ENCODE data around the gene ACTC1.
"Not testable (repeated sequence)": the region's sequence is repeated elsewhere in the genome, so short reads cannot be mapped to it uniquely, and the experiment has no call there.

Gene ACTC1

DNA sequence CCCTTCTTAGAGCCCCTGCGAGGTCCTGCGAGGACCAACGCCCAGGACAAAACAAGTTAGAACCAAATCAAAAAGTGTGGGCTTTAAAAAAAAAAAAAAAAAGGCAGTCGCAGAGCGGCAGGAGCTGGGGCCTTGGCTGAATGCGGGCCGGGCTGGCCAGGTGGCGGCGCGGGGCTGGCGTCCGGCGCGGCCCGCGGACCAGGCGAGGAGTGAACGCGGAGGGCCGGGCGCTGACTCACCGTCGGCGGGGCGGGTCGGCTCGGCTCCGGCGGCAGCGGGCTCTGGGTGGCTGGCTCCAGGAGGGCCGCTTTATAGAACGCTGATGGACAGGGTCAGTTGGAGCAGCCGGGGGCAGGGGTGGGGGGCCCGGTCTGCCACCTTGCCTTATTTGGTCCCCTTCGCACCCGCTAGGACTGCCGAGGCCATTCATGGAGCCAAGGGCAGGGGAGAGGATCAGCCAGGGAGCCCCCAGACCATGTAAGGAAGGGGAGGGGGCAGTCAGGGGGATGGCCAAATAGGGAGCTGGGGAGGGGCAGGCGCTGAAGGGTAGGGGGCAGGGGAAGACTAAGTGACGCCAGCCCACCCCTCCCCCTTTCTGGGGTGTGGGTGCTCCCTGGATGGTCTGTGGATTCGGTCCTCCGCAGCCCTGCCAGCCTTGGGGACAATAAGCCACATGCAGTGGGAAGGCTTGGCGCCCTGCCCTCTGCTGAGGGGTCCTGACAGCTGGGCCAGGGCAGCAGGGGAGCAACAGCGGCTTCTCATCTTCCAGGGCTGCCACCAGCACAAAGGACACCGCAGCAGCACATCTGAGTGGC is at the start of gene ACTC1:
TSS of gene ACTC1 (minus strand) at position 283 of the 815 bp plus-strand sequence. CDS start 741 bp downstream, outside the sequence.
- no peak for DNase-seq (ENCODE audit: extremely low read depth in 1 of 2, low read depth in 1 of 2)

DNA sequence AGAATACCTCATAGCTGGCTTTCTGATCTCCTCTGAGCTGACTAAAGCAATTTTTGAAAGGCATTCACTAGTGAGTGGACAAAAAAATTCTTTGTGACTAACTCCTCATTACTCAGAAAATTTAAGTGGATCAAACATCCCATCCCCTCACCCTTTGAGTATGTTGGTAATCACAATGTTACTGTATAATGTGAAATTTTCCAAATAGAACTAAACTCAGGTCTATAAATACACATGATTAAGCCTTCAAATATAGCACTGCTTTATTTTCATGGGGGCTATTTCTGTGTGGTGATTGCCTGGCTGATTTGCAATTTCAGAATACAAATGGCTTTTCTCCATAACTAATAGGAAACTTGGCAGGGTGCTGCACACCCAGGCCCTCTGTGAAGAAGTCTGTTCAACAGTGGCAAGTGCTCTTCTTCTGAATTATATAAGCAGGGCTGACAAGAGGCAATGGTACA is 45.9 kb upstream of the ACTC1 start:
- no peak for DNase-seq (ENCODE audit: extremely low read depth in 1 of 2, low read depth in 1 of 2)

DNA sequence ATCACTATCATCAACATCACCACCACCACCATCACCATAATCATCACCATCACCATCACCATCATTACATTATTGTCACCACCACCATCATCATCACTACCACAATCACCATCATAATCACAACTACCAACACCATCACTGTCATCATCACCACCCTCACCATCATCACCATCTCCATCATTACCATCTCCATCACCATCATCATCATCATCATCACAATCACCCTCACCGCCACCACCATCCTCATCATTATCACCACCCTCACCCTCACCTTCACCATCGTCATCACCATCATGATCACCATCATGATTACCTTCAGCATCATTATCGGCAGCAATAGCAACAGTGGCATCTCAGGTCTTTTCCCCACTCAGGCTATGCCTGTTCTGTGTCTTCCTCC is 42.9 kb upstream of the ACTC1 start:
- DNase-seq (ENCODE audit: extremely low read depth in 1 of 2, low read depth in 1 of 2), result no peak

DNA sequence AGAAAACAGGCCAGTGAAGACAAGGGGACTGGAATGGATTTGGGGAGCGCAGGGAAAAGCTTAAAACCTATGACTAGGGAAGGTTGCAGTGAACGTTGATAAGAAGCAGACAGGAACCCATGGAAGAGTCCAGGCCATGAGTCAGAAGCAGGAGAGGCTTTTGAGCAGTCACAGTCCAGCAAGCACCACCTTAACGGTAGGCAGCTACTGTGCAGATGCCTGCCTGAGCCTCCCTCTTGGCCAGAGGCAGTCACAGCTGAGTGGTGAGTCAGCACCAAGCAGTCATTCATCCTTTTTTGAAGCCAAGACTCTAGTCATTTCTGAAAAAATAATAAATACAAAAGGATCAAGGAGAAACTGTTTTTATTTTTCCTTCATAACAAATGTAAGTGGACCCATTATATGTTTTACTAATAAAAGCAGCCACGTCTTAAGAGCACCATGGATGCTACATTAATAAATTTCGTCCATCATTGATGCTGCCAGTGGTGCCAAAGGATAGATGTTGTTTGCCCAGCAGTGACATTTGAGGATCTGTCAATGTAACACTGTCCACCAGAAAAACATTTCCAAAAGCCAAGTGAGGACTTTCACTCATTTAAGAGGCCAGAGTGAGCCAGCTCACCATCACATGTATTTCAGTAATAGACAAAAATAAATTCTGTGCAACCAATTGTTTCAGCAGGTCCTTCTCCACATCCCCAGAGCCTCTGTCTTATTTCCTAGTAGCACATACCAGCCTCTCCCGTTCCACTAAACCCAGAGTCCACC is 42.1 kb upstream of the ACTC1 start:
- DNase-seq (ENCODE audit: extremely low read depth in 1 of 2, low read depth in 1 of 2), result no peak

DNA sequence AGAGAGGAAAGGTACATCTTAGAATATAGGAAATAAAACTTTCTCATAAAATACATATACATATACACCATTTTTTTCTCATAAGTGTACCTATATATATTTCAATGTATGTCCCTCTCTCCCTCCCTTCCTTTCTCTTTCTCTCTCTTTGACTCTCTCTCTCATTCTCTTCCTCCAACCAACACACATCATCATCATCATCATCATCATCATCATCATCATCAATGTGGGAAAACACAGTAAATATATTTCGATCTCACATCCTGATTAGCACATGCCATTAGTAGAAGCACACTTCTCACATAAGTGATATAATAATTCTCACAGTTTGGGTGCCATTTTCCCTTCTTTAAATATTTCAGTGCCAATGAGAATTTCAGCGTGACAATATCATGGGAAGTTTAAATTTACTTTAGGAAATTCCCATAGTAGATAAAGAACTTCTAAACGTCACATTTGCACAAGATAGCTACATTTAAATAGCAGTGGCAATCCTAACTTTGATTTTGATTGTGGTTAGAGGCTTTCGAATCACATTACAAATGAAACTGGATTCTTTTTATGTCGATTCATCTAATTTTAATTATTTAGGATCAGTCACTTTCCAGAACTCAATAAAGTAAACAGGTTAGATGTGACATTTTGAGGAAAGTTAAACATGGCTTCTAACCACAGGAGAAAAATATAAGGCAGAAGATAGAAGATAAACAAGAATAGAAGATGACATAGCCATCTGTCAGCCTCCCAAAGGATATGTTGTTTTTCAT is 33.0 kb upstream of the ACTC1 start:
- no peak for DNase-seq (ENCODE audit: extremely low read depth in 1 of 2, low read depth in 1 of 2)

DNA sequence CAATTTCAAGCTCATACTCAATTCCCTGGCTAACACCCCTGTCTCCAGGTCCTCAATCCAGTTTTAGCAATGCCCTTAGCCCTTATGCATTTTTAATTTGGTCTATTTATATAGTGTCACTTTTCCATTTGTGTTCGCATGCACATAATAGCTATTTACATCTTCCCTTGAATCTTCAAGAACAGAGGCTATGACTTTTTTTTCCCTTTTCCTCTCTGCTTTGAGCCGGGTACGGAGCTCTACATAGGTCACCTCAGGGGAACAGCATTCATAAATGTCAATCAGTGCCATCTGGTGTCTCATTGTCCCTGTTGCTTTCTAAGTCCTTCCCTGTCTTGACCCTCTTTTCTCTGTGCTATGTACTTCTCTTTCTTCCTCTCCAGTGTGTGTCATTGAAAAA is 26.5 kb upstream of the ACTC1 start:
- no peak for DNase-seq (ENCODE audit: extremely low read depth in 1 of 2, low read depth in 1 of 2)

DNA sequence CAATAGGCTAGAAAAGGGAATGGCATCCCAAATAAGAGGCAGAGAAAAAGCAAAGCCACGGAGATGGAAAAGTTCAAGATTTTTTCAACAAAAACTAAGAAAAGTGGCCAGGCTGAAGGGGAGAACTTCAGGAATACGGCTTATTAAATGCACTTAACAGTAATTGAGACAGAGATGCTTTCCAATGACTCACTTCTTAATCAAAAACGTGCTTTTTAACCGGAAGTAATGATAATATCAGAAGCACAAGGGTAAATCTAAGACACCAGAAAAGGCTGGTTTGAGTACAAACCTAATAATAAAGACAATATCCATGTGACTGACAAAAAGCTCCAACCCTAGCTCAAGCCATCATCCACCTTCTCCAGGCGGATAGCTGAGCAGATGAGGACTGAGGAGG is 24.8 kb upstream of the ACTC1 start:
- DNase-seq (ENCODE audit: extremely low read depth in 1 of 2, low read depth in 1 of 2), result no peak

DNA sequence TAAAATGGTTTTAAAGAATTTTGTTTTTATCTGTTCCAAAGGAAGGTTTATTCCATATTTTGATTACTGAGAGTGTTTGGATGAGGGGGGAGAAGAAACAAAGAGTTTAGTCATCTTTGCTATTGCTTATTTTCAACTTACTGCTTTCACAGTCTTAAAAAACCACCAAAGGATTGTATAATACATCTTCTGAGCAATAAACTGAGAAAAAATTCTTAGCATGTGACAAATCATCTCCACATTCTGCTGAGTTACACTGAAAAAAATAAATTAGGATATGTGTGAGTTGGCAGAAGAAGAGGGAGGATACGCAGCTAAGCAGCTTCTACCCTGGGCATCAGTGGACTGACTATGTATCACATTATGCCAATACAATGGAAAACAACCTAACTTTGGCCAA is 23.2 kb upstream of the ACTC1 start:
- DNase-seq (ENCODE audit: extremely low read depth in 1 of 2, low read depth in 1 of 2), result no peak

DNA sequence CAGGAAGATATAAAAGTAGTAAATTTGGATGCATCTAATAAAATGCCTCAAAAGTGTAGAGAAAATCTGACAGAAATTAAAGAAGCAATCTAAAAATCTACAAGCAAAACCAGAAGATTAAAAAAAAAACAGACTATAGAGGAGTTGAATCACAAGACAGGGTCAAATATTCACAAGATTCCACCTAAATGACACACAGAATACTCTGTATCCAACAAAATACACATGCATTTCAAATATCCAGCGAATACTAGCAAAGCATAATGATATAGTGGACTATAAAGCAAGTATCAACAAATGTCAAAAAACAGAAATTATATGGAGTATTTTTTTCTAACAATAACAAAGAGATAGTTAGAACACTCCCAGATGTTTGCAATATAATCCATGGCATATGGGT is 20.5 kb upstream of the ACTC1 start:
- no peak for DNase-seq (ENCODE audit: extremely low read depth in 1 of 2, low read depth in 1 of 2)

DNA sequence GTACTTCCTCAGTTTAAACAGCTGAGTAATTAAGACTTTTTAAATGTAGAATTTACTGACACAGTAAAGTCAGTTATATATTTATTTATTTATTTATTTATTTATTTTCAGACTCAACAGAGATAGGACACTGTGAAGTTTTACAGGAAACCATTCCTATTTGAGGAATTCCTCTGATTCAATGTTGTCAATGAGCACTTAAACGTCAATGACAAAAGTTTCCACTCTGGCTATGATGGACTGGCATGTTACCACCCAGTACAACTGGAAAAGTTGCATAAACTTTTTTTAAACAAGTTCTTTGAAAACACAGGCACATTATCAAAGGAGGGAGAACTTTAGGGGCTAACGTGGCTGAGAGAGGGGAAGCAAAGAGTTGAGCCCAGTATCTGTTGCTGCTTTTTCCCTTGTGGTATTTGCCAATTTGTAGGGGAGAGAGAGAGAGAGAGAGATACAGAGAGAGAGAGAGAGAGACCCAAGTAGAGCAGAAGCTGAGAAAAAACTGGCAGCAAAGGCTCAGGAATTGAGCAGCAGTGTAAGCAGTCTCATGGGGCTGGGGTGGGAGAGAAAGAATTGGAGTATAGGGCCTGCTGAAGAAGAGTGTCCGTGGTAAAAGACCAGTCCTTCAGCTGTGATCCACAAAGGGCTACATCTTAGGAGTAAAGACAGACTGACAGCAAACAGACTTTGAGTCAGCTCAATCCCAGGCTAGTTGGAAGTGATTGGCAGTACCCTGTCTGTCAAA is 18.3 kb upstream of the ACTC1 start:
- no peak for DNase-seq (ENCODE audit: extremely low read depth in 1 of 2, low read depth in 1 of 2)

DNA sequence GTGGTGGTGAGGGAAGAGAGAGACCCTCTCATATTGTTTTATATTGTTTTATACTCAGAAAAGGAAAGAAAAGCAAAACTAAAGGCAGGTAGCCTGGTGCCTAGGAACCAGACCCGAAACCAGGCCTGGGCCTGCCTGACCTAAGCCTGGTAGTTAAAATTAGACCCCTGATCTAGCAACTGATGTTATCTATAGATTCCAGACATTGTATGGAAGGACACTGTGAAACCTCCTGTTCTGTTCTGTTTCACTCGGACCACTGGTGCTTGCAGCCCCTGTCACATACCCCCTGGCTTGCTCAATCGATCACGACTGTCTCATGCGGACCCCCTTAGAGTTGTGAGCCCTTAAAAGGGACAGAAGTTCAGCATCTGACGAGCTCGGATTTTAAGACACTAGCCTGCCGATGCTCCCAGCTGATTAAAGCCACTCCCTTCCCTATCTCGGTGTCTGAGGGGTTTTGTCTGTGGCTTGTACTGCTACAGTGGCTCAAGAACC is 17.6 kb upstream of the ACTC1 start:
- DNase-seq (ENCODE audit: extremely low read depth in 1 of 2, low read depth in 1 of 2), result not testable (repeated sequence)

DNA sequence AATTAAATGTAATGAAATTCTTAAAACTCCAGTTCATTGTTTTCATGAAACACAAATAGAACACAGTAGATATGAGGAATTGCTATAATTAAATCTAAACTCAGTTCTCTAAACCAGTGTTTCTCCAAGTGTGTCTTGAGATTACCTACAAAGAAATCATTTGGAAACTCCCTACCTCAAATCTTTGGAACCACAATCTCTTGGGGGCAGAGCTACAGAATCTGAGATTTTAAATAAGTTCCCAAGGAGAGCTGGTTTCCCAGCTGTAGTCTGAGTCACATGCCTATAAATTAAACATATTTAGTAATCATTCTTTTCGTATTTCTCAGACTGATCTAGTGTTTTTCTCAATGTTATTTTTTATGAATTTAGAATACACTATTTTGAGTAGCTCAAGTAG is 17.0 kb upstream of the ACTC1 start:
- no peak for DNase-seq (ENCODE audit: extremely low read depth in 1 of 2, low read depth in 1 of 2)

DNA sequence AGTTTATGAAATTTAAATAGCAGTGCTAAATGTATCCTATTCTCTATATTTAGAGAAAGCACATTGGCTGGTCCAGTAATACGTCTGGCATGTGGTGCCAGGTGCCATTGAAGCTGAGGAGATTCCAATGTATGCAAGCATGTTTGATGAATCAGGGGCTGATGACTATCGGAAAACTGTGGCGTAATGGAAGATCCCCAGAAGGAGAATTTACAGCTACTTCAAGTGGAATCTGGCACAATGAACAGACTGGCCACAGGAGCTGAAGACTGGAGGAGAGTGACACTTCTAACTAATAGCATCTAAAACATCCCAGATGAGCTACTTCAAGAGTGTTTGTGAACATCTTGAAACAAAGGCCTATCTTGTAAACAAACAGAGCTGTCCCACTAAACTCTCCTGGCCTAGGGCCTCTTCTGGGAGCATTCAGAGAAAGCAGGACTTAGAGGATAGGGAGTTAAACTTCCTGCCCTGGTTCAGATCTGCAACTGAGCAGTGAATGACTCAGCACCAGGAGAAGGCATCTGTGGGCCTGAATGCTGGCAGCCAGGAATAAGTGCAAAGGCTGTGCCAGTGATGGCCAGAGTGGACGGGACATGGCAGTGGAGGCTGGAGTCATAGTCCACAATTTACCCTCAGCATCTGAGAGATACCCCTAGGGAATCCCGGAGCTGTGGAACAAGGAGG is 15.2 kb upstream of the ACTC1 start:
- no peak for DNase-seq (ENCODE audit: extremely low read depth in 1 of 2, low read depth in 1 of 2)

DNA sequence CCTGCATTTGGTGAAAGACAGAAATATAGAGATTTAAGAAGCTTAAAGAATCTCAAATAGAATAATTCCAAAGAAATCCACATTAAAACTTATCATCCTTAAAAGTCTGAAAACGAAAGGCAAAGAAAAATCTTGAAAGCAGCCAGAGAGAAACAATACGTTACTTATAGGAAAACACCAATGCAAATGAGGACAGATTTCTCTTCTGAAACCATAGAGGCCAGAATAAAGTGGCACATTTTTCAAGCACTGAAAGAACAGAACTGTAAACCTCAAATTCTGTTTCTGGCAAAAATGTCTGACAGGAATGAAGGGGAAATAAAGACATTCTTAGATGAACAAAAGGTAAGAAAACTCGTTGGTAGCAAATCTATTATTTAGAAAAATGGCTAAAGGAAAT is 13.8 kb upstream of the ACTC1 start:
- no peak for DNase-seq (ENCODE audit: extremely low read depth in 1 of 2, low read depth in 1 of 2)

DNA sequence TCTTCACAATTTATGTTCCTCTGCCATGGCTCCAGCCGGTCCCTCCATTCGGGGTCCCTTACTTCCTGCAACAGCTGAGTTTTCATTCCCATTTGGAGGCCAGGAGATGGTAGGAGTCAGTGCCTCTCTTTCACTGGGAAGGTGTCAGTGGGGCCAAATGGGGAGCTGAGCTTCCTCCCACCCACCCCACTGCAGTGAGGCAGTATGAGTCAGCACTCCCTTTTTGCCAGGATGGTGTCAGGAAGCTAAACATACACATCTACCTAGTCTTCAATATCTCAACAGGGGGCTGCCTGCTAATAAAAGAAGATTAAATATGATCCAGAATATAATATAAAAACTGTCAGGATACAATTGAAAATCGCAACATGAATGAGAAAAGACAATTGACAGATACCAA is 12.7 kb upstream of the ACTC1 start:
- no peak for DNase-seq (ENCODE audit: extremely low read depth in 1 of 2, low read depth in 1 of 2)

DNA sequence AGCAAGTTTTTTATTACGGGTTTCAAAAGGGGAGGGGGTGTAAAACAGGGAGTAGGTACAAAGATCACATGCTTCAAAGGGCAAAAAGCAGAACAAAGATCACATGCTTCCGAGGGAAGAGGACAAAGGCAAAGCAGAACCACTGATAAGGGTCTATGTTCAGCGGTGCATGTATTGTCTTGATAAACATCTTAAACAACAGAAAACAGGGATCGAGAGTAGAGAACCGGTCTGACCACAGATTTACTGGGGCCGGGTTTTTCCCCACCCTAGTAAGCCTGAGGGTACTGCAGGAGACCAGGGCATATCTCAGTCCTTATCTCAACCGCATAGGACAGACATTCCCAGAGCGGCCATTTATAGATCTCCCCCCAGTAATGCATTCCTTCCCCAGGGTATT is 11.9 kb upstream of the ACTC1 start:
- not testable (repeated sequence) for DNase-seq (ENCODE audit: extremely low read depth in 1 of 2, low read depth in 1 of 2)

DNA sequence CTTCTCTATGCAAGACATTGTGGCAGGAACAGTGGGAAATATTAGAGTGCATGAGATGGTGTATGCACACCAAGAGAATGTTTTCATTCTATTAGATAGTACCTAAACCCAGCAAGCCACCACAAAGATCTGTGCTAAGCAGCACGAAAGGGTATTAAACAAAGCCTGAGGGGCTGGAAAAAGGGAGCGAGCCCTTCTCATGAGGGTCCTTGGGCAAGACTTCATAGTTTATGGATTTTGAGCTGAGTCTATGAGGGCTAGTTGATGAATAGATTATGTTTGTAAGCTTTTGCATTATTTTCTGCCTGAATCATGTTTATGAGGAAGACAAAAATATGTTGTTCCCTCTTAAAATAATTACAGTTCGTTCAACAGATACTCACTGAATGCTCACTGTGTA is 9.4 kb upstream of the ACTC1 start:
- DNase-seq (ENCODE audit: extremely low read depth in 1 of 2, low read depth in 1 of 2), result no peak

DNA sequence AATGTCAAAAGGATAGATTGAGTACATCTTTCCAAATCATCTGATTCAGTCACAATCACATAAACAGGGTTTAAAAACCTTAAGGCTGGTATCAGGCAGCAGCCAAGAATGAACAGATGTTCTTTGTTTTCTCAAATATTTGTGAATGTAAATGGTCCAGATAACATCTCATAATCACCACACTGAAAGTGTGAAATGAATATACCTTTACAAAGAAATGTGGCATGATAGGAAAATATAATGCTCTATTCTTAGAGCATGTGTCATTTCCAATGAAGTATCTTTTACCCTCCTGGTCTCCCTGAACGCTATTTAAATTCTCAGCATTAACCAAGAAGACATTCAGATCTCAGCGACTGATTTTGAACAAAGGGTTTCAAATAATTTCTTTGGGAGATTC is 8.8 kb upstream of the ACTC1 start:
- no peak for DNase-seq (ENCODE audit: extremely low read depth in 1 of 2, low read depth in 1 of 2)

DNA sequence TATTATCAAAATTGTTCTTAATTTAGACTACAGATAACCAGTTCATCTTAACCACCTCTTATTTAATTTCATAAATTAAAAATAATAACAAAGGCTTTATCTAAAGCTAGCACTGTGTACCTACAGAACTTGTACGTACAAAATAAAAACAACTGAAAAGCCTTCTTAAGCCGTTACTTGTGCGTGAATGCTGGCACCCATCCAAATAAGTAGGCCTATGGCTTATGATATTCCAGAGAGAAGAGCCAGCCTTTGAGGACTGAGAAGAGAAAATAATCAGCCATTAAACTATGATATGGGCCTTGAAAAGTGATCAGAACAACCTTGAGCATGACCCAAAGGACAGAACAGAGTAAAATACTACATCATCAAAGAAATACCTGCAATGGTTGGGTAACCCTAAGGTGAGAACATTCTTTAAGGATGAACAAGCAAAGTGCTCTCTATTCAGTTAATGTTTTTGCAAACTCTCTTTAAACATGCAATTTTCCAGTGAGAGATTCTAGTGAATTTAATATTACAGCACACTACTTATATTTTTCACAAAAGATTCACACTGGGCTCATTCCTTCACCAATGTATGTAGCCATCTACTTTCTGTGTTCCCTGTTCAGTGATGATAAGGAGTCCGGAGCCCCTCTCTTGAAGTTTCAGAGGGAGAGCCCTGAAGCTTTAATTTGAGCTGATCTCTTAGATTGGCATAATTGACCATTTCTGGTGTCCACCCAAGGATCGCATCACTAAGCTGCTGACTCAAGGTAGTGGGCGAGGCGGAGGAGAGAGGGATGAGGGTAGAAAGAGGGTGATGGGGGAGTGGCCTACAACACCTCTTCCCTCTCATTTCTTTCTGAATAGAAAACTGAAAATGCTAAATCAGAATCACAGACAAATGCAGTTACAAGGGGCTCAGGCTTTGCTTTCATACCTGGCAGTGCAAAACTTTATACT is 7.7 kb upstream of the ACTC1 start:
- no peak for DNase-seq (ENCODE audit: extremely low read depth in 1 of 2, low read depth in 1 of 2)
